Right lung (tissue), 10 donors: ENCODE data around the gene ADAM10. TPM values are rescaled to one million over a fixed set of nuclear protein-coding genes. Genes with fewer than 3 reads are reported as not detected.
"Not testable (repeated sequence)": the region's sequence is repeated elsewhere in the genome, so short reads cannot be mapped to it uniquely, and the experiment has no call there.

Experiments
- DNase-seq, 2 donors: peaks; one replicate each; pipeline ENCODE4 v3.0.0-alpha.2; 2013
- long read RNA-seq, 8 donors: transcript quantifications; one replicate each; lab custom pipeline, GENCODE V29; 2026
- polyA plus RNA-seq, 5 donors: library from polyadenylated mRNA; unstranded; fragments of 120-200 nt; gene quantifications; one replicate each; pipeline versions ENCODE4 v1.2.1 to v1.2.3, GENCODE V29; 2013; ENCODE audit warnings: inconsistent platforms in 1 of 5, low replicate concordance in 1 of 5; ENCODE audit not compliant: insufficient read length in 5 of 5, insufficient read depth in 1 of 5

The ADAM10 gene, protein sequence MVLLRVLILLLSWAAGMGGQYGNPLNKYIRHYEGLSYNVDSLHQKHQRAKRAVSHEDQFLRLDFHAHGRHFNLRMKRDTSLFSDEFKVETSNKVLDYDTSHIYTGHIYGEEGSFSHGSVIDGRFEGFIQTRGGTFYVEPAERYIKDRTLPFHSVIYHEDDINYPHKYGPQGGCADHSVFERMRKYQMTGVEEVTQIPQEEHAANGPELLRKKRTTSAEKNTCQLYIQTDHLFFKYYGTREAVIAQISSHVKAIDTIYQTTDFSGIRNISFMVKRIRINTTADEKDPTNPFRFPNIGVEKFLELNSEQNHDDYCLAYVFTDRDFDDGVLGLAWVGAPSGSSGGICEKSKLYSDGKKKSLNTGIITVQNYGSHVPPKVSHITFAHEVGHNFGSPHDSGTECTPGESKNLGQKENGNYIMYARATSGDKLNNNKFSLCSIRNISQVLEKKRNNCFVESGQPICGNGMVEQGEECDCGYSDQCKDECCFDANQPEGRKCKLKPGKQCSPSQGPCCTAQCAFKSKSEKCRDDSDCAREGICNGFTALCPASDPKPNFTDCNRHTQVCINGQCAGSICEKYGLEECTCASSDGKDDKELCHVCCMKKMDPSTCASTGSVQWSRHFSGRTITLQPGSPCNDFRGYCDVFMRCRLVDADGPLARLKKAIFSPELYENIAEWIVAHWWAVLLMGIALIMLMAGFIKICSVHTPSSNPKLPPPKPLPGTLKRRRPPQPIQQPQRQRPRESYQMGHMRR
- polyA plus RNA-seq = 100 to 1,000 TPM in 4 of 5 donors, 10 to 100 TPM in 1; 97.8 to 167 (median 151) TPM
- long read RNA-seq, donor 1, full-length matches to known transcripts = 9 of 22 reads
- long read RNA-seq, donor 1, partial matches to known transcripts = 13 of 22 reads
- long read RNA-seq, donor 1, other reads (novel, unspliced or antisense) = 0 of 22 reads
- long read RNA-seq, donor 2, full-length matches to known transcripts = 12 of 12 reads
- long read RNA-seq, donor 2, partial matches to known transcripts = 0 of 12 reads
- long read RNA-seq, donor 2, other reads (novel, unspliced or antisense) = 0 of 12 reads
- long read RNA-seq, donor 3, full-length matches to known transcripts = 9 of 9 reads
- long read RNA-seq, donor 3, partial matches to known transcripts = 0 of 9 reads
- long read RNA-seq, donor 3, other reads (novel, unspliced or antisense) = 0 of 9 reads
- long read RNA-seq, donor 4, full-length matches to known transcripts = 7 of 23 reads
- long read RNA-seq, donor 4, partial matches to known transcripts = 16 of 23 reads
- long read RNA-seq, donor 4, other reads (novel, unspliced or antisense) = 0 of 23 reads
- long read RNA-seq, donor 5, full-length matches to known transcripts = 13 of 28 reads
- long read RNA-seq, donor 5, partial matches to known transcripts = 15 of 28 reads
- long read RNA-seq, donor 5, other reads (novel, unspliced or antisense) = 0 of 28 reads
- long read RNA-seq, donor 6, full-length matches to known transcripts = 9 of 19 reads
- long read RNA-seq, donor 6, partial matches to known transcripts = 10 of 19 reads
- long read RNA-seq, donor 6, other reads (novel, unspliced or antisense) = 0 of 19 reads
- long read RNA-seq, donor 7, full-length matches to known transcripts = 16 of 16 reads
- long read RNA-seq, donor 7, partial matches to known transcripts = 0 of 16 reads
- long read RNA-seq, donor 7, other reads (novel, unspliced or antisense) = 0 of 16 reads
- long read RNA-seq, donor 8, full-length matches to known transcripts = 3 of 3 reads
- long read RNA-seq, donor 8, partial matches to known transcripts = 0 of 3 reads
- long read RNA-seq, donor 8, other reads (novel, unspliced or antisense) = 0 of 3 reads

DNA sequence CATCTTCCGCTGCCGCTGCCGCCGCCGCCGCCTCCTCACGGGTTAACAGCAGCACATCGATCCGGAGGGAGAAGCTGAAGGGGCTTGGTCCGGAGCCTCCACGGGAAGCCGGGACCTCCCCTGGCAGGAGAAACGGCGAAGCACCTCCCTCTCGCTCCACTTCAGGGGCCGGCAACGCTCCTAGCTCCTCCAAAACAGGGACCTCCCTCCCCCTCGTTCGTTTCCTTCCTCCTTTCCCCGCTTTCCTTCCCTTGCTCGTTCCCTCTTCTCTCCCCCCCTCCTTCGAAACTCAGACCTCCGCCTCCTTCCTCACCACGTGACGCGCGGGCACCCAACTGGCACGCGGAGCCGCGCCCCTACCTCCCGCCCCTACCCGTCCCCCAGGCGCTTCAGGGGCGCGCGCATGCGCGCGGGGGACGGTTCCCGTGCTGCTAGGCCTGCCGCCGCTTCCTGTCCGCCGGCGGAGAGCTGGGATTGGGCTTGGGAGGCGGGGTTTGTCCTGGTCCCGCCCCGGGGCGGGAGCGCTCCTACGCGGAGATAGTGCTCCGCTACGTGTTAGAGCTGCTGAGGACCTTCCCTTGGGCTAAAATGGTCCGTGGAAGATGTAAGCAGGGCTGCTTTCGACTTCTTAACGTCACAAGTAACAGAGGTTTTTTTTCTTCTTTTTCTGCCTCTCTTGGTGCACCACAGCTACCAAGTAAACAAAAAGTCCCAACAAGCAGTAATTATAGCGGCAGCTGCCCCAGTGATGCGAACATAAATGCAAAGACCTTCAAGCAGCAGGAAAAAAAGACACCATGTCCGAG, at the start of gene ADAM10:
TSS of gene ADAM10 (minus strand) at position 176 of the 806 bp plus-strand sequence. CDS start at position 3, 173 bp downstream.
- peak; percentile 100 for DNase-seq

DNA sequence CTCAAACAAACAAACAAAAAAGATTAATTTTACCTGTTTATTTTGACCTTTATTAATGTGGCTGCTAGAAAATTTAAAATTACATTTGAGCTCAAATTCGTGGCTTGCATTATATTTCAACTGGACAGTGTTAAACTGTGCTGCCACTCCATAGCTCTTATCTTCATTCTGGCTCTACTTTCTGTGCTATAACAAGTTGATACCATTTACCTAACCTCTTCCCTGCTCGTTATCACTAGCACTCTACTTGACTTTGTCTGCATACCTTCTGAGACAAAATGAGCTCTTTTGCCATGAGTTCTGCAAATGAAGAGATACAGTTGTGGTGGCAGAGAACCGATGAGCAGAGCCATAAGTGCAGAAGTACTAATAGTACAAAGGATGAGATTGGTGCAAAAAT, 48.0 kb upstream of the ADAM10 start:
- no peak for DNase-seq

DNA sequence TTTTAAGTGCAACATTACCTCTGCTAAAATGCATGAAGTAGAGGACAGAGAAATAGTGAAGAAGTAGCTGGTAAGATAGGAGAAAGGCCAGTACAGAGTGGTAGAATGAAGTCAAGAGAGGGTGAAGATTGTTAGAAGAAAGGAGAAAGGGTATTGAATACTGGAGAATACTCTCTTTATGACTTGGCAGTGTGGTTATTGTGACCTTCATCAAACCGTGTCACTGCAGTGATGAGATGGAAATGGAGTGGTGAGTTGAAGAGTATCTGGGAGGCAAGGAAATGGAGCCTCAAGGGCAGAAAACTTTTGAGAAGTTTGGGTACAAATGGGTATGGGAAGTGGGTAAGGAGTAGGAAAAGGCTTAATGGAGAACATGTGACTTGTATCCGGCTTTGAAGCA, 46.3 kb upstream of the ADAM10 start:
- DNase-seq = no peak

DNA sequence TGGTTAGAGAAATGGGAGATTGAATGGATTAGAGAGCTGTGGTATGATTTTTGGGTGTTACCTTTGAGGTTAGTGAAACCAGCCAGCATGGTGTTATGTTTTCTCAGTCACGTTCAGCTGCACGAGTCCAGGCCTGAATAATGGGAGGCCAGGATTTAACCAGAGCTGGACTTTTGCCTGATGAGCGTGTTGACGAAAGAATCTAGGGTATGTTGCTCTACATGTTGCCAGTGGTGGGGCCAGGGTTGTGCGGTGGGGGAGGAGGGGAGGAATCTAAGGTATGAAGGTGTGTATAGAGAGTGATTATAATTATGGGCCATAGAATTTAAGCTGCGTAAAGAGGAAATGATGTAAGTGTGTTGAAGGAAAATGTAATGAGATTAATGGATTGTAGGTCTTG, 44.4 kb upstream of the ADAM10 start:
- DNase-seq = peak; percentile 27 to 31

DNA sequence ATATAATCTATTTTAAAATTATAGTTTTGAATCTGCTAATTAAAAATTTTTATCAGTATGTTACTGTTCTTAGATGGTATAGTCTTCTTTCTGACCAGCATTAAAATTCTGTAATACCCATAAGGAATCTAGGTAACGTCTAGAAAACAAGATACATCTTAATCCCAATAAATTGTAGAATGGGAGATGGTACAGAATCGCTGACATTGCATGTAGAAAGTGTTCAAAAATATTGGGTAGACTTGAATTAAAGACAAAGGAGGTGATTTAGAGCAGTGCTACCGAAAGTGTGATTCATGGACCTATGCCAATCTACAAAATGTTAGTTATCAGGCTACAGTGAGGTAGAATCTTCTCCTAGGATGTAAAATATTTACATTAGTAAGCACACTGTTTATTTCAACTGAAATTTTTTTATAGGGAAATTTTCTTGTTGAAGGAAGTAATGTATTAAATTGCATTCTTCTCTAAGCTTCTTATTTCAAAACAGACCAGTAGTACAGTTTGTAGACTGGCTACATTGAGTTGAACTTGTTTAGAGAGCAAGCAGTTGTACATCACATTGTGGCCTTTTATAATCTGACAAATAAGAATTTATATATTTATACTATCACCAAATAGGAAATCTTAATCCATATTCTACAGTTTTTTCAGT, 38.7 kb upstream of the ADAM10 start:
- DNase-seq = no peak

DNA sequence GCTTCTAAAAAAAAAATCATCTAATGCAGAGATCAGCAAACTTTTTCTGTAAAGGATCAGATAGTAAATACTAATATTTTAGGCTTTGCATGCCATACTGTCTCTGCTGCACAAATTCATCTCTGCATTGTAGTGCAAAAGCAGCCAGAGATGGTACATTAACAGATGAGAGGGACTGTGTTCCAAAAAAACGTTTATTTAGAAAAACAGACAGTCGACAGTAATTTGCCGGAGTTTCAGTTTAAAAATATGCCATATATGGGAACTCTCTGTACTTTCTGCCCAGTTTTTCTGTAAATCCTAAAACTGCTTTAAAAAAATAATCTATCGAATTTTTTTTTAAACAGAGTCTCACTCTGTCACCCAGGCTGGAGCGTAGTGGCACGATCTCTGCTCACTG, 35.8 kb upstream of the ADAM10 start:
- DNase-seq = no peak

DNA sequence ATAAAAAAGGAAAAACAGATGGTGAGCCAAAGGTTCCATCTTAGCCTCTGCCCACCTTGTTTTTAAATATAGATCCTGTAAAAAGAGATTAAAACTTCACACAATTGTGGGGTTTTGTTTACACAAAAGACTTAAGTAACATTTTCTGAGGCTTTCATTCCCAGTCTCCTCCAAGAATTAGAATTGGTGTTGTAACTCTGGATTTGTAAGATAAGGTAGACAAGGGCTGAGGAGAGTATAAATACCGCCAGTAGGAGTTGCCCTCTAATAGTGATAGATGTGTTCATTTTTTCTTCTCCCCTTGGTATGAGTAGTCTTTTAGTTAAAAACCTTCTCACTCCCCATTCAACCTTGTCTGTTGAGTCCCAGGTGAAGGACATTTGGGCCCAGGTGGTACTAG, 30.0 kb upstream of the ADAM10 start:
- DNase-seq = no peak

DNA sequence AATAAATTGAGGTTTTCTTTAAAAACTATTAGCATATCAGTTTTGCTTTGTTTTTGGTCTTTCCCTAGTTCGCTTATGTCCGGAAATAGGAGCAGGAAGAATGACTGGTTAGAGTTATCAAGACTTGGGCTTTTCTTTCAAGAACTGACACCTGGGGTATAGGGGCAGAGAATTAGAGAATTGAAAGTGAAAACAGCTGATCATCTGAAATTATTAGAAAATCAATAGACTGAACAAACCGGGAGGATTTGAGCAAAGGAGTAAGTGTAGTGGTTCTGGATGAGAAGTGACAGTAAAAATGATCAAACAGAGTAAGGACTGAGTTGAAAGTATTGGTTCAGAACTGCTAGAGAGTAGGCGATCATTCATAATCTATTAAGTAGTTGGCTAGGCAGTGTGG, 27.6 kb upstream of the ADAM10 start:
- DNase-seq = no peak

DNA sequence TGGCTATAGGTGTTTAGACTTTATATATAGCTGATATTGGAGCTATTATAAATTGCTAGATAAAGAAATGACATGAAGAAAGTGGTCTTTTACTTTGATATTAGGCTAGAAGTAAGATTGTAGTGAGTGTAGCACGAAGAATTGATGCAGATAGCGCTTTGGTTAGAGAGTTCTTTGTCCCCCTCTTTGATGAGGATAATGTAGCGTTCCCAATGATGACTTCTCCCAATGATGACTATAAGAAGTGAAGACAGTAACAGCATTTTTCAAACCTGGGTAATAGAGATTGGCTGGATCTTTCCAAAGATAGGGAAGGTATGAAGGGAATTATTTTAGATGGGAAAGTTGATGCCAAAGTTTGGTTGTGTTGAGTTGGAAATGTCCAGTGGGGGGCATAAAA, 25.9 kb upstream of the ADAM10 start:
- DNase-seq = no peak

DNA sequence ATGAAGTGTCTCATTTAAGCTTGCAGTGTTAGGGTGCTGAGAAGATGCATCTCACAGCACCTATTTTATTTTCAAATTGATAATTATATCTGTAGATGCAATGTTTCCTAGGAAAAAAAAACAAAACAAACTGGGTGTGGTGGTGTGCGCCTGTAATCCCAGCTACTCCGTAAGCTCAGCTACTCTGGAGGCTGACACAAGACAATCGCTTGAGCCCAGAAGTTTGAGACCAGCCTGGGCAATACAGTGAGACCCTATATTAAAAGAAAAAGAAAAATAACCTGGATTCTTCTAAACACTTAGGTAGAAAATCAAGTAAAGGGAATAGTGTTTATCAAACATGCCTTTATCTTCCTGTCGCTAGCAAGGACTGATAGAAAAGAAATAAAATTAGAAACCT, 23.5 kb upstream of the ADAM10 start:
- DNase-seq = no peak

DNA sequence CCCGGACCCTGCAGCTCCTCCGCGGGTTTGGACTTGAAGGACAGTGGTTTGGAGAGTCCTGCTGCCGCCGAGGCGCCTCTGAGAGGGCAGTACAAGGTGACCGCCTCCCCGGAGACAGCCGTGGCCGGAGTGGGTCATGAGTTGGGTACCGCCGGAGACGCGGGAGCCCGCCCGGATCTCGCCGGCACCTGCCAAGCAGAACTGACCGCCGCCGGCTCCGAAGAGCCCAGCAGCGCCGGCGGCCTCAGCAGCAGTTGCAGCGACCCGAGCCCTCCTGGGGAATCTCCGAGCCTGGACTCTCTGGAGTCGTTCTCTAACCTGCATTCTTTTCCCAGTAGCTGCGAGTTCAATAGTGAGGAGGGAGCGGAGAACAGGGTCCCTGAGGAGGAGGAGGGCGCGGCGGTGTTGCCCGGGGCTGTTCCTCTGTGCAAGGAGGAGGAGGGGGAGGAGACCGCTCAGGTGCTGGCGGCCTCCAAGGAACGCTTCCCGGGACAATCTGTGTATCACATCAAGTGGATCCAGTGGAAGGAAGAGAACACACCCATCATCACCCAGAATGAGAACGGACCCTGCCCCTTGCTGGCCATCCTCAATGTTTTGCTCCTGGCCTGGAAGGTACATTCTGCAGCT, 22.2 kb upstream of the ADAM10 start:
- peak in 1 of 2 donors; percentile 55 for DNase-seq

DNA sequence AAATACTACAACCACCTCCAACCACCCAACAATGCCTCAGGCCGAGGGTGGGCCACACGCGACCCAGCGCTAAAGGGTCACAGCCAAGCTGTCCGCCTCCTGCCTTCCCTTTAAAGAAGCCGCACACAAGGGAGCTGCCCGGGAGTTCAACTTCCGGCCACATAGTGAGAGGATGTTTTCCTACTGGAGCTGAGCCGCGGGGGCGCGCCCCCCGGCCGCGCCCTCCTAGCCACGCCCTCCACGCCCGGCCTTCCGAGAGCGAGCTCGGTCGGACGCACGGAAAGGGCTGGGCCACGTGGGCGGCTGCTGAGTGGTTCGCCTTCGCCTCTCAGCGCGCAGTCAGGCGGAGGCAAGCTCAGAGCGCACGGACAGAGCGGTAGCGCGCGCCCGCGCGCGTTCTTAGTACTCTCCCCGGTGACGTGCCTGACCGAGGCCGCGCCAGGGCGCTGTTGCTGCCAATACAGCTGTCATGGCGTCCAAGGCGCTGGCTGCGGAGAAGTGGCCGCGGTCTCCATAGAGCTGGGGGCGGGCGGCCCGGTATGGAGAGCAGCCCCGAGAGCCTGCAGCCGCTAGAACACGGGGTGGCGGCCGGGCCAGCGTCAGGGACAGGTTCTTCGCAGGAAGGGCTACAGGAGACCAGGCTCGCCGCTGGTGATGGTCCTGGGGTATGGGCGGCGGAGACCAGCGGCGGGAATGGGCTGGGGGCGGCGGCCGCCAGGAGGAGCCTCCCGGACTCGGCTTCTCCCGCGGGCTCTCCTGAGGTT, 21.5 kb upstream of the ADAM10 start, which contains the start of gene MINDY2:
TSS of gene MINDY2 (plus strand) at position 446 of the 764 bp plus-strand sequence. CDS start at position 540, 94 bp downstream.
- peak; percentile 100 for DNase-seq

DNA sequence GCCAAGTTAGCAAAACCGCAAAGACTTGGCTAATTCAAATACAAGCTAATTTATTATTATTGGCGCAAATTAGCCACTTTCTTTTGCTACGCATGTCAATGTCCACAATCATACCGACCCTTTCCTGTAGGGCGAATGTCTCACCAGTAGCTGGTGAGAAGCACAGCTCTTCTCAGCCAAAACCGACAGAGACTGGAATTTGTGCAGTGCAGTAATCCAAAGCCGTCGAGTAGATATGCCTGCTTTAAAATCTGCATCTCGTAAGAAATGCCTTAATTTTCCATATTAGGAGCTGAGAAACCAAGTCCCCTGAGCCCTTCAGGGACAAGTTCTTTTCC, 21.0 kb upstream of the ADAM10 start:
- no peak for DNase-seq

DNA sequence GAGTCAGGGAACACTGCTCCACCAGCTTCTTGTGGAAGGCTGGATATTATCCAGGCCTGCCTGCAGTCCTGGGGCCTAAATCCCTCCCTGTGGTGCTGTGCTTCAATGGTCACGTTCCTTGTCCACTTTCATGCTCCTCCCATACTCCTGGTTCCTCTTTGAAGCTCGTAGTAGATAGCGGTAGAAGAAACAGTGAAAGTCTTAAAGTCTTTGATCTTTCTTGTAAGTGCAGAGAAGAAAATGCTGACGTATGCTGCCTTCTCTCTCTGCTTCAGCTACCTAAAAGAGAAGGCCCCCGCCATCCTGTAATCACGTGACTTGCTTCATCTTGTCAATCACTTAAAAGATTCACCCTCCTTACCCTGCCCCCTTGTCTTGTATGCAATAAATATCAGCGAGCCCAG, 19.1 kb upstream of the ADAM10 start:
- not testable (repeated sequence) for DNase-seq

DNA sequence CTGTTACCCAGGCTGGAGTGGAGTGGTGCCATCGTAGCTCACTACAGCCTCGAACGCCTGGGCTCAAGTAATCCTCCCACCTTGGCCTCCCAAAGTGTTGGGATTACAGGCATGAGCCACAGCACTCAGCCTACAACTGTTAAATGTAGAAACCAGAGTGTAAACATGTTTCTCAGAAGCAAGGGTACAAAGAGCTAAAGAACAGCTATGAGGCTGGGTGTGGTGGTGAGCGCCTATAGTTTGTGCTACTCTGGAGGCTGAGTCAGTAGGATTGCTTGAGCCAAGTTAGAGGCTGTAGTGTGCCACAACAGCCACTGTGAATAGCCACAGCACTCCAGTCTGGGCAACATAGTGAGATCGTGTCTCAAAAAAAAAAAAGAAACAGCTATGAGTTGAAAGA, 16.8 kb upstream of the ADAM10 start:
- DNase-seq = no peak

DNA sequence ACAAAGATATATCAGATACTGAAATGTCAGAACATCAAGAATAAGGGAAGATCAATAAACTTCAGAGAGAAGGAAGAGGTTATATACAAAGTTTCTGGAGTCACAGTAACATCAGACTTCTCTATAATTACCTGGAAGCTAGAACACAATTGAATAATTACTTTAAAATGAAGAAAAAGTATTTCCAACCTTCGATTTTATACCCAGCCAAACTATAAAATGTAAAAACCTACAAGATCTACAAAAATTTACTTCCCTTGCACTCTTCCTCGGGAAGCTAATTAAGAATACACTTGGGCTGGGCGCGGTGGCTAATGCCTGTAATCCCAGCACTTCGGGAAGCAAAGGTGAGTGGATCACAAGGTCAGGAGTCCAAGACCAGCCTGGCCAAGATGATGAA, 15.0 kb upstream of the ADAM10 start:
- DNase-seq = no peak

DNA sequence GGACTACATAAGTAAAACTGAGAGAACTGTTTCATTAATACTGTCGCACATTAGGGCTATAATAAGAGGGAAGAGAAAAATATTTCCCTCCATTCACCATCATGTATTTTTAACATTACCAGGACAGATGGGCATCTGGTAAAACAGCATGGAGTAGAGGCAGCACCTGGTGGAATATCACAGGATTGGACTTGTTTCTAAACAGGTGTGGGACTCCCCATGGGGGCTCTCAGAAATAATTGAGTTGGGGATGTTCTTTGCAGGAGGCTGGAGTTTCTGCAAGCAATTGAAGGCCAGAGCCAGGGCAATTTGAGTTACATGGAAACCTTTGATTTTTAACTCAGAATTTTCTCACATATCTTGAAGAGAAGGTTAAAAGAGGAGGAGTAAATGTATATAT, 13.2 kb upstream of the ADAM10 start:
- no peak for DNase-seq

DNA sequence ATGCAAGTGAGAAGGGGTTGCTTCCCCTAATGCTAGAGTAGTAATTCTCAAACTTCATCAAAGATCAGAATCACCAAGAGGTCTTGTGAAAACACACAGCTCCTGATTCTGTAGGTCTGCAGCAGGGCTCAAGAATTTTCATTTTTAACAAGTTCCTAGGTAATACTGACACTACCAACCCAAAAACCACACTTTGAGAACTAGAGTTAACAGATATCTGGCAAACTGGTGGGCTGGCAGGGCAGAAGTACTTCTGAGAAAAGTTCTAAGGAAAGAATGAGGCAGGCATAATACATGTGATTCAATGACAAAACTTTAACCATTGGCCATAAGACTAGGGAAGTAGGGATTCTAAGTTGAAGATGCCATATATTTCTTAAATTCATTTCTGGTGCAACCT, 12.8 kb upstream of the ADAM10 start:
- DNase-seq = no peak
